Suprapubic skin (tissue), 4 donors: ENCODE data around the gene SLCO3A1.

Experiments used
- CTCF ChIP-seq, 2 donors: fragments of 200-600 bp in 1 of 2; fragments of 450-650 bp in 1 of 2; sonication (generic) in 1 of 2; IDR thresholded peaks; one replicate each; pipeline ENCODE4 v1.5.1; 2016 to 2019; ENCODE audit warnings: antibody characterized with exemption in 2 of 2, mild to moderate bottlenecking in 1 of 2, moderate library complexity in 1 of 2
- EP300 ChIP-seq: sonication (generic); formaldehyde crosslinking; IDR thresholded peaks from one replicate; pipeline ENCODE4 v1.6.1; 2017; ENCODE audit warnings: antibody characterized with exemption
- POLR2A ChIP-seq, 2 donors: fragments of 450-650 bp; IDR thresholded peaks; one replicate each; pipeline ENCODE4 v1.6.1; 2017; ENCODE audit warnings: antibody characterized with exemption in 2 of 2, mild to moderate bottlenecking in 2 of 2, moderate library complexity in 2 of 2
- POLR2AphosphoS5 ChIP-seq, 3 donors: sonication (generic); formaldehyde crosslinking; IDR thresholded peaks; one replicate each; pipeline ENCODE4 v1.6.1; 2017; ENCODE audit warnings: antibody characterized with exemption in 3 of 3

GRCh38 chr15:91873138-91873536 lies 19.6 kb downstream of the SLCO3A1 start:
- TF ChIP-seq POLR2AphosphoS5 (IDR thresholded peaks at IDR 0.05) (no peak), EP300 (no peak), POLR2A (IDR thresholded peaks at IDR 0.05) (no peak), CTCF (IDR thresholded peaks at IDR 0.05) (no peak)
